Measurements from ENCODE around the gene EPS8L1.
"Not testable (repeated sequence)": the region's sequence is repeated elsewhere in the genome, so short reads cannot be mapped to it uniquely, and the experiment has no call there.

The EPS8L1 gene

DNA sequence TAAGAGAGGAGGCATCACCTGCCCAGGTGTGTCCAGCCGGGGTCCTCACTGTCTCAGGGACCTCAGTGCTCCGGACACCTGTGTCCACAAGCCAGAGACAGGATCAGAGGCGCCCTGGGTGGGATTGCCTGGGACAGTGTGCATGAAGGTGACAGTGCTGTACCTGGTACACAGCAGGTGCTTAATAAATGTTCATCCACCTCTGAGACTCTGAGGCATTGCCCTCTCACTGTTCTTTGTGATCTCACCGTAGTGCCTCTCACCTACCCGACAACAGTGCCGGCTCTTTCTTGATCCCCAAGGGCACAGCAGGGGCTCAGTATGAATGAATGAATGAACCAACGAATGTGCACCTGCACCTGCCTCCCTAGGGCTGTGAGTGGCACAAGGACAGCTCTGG lies 21.9 kb upstream of the EPS8L1 start:
- no peak for DNase-seq

DNA sequence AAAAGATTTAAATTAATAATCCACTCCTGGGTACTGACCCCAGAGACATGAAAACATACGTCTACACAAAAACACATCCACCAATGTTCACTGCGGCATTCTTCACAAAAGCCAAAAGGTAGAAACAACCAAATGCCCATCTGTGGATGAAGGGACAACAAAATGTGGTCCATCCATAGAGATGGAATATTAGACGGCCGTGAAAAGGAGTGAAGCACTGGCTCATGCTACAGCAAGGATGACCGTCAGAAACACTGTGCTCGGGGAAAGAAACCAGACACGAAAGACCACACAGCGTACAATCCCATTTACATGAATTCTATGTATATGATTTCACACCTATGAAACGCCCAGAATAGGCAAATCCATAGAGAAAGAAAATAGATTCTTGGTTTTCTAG lies 18.8 kb upstream of the EPS8L1 start:
- DNase-seq = no peak

DNA sequence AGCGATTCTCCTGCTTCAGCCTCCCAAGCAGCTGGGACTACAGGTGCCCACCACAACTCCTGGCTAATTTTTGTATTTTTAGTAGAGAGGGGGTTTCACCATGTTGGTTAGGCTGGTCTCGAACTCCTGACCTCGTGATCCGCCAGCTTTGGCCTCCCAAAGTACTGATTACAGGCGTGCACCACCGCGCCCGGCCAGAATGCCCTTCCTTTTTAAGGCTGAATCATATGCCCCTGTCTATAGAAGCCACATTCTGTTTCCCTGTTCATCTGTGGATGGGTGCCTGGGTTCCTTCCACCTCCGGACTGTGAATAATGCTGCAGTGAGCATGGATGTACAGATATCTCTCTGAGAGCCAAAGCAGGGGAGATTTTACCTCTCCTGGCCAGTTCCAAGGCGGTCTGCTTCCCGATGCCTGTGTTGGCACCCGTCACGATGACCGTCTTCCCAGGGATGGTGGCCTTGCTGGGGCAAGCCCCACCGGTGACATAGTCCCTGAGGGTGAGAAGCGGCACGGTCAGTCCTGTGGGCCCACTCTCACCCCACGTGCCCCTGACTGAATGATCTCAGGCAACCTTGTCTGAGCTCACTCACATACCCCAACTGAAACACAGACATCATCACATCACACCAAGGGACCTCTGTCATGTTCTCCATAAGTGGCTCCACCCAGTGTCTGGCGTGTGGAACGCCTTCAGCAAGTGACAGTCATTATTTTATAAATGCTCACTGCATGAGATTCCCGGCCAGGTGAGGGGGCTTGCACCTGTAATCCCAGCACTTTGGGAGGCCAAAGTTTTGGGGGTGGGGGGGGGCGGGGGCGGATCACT lies 16.7 kb upstream of the EPS8L1 start:
- no peak for DNase-seq

DNA sequence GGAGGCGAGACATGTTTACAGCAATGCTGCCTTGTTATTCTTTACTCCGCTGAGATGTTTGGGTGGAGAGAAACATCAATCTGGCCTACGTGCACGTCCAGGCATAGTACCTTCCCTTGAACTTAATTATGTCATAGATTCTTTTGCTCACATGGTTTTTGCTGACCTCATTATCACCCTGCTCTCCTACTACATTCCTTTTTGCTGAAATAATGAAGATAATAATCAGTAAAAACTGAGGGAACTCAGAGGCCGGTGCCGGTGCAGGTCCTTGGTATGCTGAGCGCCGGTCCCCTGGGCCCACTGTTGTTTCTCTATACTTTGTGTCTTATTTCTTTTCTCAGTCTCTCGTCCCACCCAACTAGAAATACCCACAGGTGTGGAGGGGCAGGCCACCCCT lies 15.4 kb upstream of the EPS8L1 start:
- not testable (repeated sequence) for DNase-seq

DNA sequence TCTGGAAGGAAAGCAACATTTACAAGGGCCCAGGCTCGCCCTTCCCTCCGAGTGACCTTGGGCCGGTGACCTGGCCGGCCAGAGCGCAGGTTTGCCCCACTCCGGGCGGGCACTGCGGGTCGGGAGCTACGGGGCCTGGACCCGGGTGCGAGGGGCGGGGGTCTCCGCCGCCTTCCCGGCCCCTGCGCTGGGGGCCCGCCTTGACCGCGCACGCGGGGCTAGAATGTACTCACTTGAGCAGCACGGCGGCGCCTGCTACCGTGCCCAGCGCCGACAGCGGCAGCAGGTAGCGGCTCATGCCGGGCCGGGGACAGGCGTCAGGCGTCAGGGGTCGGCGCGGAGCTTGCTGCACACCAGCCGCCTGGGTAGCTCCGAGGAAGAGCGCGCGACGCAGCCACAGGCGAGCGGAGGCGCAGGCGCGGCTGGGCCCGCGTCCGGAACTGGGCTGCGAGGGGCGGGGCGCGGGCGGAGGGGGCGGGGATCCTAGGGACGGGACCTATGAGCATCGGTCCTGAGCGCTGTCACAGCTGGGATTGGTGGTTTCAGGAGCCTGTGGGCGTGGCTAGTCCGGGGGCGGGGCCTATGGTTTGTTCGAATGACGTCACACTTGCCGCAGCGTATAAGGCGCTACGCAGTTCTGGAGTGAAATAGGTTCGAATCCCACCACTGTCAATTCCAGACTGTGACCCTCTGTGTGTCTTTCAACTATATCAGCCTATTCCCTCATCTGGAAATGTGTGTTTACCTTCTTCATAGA lies 12.8 kb upstream of the EPS8L1 start, which contains the start of gene RDH13:
Gene RDH13, minus strand, starts transcription at position 414 of the 757 bp plus-strand sequence. Its CDS starts 116 bp downstream, at position 298.
- DNase-seq = peak; percentile 98

DNA sequence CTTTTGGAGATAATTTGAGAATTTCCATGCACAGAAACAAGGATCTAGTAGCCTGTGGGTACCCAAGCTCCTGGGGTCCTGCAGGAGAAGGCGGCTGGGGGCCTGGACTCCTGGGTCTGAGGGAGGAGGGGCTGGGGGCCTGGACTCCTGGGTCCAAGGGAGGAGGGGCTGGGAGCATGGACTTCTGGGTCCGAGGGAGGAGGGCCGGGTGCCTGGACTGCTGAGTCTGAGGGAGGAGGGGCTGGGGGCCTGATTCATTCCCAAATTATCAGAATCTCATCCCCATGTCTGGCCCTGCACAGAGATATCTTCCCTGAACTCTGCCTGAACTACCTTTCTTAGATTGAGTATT lies 12.2 kb upstream of the EPS8L1 start:
- no peak for DNase-seq

DNA sequence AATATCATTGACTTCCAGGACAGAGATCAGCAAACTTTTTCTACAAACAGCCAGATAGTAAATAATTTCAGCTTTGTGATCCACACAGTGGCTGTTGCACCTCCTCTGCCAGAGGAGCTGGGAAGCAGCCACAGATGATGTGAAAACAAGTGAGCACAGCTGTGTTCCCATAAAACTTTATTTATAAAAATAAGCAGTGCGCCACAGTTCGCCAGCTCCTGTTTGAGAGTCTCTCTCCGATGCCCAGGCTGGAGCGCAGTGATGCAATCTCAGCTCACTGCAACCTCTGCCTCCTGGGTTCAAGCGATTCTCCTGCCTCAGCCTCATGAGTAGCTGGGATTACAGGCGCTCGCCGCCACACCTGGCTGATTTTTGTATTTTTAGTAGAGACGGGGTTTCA lies 10.2 kb upstream of the EPS8L1 start:
- not testable (repeated sequence) for DNase-seq

DNA sequence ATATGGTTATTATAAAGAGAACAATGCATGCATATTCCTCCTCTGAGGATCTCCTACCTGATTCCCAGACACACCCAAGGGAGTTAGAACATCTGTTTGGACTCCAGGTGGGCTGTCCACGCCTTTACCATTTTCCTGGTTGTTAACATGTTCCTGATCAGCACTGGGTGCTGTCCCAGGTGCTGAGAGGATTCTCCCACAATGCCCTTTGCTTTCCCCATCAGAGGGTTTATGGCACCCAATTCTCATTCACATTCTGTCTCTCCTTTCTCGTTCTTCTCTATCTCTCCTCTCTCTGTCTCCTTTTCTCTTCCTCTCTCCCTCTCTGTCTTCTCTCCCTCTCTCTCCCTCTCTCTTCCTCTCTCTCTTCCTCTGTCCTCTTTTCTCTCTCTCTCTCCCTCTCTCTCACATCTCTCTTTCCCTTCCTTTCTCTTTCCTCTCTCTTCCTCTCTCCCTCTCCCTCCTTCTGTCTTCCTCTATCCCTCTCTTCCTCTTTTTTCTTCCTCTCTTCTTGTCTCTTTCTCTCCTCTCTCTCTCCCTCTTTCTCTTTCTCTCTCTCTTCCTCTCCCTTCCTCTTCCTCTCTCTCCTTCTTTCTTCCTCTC lies 9.5 kb upstream of the EPS8L1 start:
- no peak for DNase-seq

DNA sequence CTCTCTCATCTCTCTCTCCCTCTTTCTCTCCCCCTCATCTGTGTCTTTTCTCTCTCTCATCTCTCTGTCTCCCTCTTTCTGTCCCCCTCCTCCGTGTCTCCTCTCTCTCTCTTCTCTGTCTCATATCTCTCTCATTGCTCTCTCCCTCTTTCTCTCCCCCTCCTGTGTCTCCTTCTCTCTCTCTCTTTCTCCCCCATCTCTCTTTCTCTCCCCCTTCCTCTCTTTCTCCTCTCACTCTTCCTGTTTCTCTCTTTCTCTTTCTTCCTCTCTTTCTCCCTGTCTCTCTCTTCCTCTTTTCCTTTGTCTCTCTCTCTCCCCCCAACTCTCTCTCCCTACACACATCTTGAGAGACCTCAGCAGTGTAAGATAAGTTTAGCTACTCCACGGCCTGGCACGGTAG lies 7.8 kb upstream of the EPS8L1 start:
- DNase-seq = no peak

DNA sequence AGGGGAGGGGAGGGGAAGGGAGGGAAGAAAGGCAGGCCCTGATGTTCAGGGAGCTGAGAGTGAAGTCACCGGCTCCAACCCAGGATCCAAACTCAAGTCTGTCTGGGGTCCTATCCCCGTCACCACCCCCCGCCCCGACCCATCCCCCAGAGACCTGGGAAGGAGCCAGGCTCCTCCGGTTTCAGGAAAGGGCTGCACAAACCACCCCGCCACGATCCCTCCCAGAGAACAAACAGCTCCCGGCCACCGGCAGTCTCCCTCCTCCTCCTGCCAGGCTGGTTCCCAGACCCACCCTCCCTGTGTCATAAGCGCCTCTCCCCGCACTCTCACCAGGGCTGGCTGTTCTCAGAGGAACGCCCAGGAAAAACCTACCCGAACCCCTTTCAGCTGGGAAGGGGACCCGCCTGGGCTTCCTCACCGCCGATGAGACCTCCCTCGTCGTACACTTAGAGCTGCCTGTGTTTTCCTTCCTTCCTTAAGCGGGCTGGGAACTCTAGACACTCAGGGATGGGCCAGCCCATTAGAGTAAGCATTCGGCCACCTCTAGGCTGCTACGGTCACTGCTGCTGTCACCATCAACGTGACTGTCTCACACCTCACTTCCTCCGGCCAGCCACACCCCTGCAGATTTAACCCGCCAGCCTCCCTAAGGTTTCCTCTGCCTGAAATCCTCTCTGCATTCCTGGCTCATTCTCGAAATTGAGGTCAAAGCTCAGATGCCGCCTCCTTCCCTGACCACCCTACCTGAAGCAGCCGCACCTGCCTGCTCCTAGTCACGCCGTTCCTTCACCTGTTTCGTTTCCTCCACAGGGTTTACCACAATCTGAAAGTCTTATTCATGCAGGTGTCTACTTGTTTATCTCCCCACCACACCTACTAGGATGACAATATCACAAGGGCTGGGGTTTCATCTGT lies 6.5 kb upstream of the EPS8L1 start:
- DNase-seq = no peak

DNA sequence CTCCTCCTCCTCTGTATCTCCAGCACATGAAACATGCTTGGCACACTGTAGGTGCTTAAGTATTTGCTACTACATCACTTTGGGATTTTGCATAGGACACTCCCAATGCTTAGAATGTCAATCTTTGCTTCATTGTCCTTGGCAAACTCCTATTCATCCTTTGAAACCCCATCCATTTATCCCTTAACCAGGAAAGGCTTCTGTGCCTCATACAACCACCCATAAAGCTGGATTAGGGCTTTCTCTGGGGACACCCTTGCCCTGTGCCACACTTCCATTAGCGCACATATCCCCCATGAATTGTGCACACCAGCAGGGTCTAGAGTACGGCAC lies 5.8 kb upstream of the EPS8L1 start:
- no peak for DNase-seq

DNA sequence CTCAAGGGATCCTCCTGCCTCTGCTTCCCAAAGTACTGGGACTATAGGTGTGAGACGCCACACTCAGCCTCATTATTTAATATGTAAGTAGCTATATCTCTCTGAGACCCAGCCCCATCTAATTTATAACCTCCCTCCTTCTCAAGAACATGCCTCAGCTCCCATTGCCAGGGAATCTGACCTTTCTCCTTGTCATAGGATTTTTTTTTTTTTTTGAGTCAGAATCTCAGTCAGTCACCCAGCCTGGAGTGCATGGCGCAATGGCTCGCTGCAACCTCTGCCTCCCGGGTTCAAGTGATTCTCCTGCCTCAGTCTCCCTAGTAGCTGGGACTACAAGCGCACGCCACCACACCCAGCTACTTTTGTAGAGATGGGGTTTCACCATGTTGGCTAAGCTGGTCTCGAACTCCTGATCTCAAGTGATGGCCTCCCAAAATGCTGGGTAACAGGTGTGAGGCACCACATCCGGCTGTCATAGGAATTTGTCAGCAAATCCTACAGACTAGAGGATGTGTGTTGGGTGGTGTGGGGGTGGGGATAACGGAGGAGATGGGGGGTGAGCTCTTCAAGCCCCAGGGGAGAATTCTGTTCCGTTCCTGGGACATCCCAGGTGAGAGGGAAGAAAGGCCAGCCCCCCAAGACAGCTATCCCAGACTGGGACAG lies 5.1 kb upstream of the EPS8L1 start:
- DNase-seq = no peak

DNA sequence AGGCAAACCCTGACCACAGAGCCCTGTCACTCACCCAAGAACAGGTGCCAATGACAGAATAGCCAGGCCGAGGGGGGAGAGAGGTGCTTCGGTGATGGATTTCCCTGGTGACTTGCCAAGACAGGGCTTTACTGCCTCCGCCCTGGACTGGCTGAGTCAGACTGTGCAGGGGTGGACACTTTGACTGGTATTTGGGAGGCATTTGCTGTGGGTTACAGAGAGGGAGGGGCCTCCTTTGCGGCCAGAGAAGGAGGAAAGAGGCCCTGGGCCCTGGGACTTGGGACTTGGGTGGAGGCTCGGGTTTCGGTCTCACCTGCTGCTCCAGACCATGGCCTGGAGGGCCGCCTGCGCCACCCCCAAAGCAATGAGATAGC lies 4.6 kb upstream of the EPS8L1 start:
- DNase-seq = no peak

DNA sequence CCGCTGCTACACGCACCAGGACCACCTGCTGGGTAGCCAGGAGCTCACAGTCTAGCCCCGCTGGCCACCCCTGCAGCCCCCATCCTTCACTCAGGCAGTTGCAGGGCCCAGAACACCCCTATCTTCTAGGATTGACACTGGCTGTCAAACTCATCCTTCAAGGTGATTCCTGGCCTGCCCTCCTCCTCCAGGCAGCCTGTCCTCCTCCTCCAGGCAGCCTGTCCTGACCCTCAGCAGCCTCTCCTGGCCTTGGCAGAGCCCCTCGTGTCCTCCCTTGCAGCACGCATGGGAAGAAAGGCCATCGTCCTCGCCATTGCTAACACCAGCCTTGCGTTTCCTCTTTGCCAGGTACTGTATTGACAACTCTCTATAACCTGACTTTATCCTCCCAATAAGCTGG lies 3.8 kb upstream of the EPS8L1 start:
- no peak for DNase-seq

DNA sequence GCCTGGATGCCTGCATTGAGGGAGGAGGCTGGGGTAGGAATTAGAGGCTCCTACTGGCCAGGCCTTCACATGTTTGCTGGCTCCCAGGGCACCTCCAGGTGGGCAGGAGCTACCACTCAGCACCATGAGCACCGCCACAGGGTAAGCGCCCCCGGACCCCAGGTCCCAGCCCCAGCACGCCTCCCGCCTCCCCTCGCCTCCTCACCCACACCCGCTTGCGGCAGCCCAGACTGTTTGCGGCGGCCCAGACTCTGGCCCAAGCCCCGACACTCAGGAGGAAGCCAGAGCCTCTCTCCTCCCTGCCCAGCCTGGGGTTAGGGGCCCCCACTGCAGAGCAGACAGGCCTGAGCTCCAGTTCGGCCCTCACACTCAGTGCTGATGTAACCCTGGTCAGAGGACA lies 652 bp downstream of the EPS8L1 start:
- no peak for DNase-seq

DNA sequence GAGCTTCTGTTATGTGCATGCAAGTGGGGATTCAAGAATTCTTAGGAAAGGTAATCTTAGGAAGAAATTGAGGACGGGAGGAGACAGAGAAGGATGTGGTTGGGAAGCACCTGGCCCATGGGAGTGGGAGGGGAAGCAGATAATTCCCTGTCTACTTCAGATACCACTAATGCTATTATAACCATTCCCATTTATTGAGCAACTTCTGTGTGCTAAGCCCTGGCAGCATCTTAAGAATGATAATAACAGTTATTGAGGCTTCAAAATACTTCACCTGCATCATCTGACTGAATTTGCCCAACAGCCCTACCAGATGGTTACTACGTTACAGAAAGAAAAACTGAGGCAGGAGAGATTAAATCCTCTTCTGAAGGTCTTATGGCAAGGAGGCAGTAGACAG lies 1.4 kb downstream of the EPS8L1 start:
- no peak for DNase-seq

DNA sequence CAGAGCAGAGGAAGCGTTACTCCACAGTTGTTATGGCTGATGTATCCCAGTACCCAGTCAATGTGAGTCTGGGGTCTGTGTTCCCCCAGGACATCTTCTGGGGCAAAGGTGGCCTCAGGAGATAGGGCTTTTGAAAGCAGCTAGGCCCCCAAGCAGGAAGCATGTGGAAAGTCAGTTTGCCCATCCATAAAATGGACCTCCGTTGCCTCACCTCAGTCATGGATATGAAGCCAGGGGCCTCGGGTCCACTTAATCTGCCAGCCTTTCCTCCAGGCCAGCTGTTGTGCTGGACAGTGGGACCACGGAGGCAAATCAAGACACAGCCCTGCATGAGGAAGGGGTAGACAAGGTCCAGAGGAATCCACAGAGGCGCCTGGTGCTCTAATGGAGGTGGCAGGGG lies 3.3 kb downstream of the EPS8L1 start:
- no peak for DNase-seq

DNA sequence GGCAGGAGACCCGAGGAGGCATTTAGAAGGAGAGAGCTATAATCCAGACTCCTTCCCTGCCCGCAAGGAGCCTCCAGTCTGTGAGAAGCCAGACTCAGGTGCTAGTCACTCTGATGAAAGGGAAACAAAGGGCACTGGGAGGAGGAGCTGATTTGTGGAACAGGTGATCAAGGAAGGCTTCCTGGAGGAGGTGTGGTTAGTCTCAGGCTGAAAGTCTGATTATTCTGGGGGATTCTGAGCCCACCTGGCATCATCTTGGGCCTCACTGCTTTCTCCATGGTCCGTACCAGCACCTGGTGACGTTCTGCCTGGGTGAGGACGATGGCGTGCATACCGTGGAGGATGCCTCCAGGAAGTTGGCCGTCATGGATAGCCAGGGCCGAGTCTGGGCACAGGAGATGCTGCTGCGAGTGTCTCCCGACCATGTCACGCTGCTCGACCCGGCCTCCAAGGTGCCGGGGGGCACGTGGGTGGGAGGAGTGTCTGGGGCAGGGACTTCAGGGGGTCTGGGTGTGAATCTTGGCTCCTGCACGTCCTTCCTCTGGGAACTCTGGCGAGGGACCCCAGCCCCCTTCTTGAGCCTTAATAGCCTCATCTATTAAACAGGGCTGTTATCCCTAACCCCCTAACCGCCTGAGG lies 3.9 kb downstream of the EPS8L1 start:
- no peak for DNase-seq

DNA sequence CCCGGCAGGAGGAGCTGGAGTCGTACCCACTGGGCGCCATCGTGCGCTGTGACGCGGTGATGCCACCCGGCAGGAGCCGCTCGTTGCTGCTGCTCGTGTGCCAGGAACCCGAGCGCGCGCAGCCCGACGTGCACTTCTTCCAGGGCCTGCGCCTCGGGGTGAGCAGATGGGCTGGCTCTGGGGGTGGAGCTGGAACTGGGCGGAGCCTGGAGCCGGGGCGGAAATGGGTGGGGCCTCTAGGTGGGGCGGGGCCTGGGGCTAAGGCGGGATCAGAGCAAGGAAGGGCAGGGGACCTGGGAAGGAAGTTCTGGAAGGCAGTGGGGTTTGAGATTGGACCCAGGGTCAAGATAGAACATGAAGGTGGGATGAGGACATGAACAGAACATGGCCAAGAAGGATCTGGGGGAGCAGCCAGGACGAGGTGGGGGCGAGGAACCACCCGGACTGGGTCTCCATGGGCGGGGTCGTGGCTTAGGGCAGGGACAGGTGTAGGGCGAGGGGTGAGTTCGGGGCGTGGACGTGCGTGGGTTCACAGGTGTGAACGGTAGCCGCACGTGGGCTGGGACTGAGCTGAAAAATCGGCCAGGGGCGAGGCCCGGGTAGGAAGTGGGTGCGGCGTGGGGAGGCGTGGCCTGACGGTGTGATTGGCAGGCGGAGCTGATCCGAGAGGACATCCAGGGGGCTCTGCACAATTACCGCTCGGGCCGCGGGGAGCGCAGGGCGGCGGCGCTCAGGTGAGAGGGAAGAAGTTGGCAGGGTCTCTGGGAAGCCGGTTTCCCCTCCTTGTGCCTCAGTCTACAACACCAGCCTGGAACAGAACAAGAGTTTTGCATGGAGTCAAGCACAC lies 4.7 kb downstream of the EPS8L1 start:
- peak; percentile 80 for DNase-seq

DNA sequence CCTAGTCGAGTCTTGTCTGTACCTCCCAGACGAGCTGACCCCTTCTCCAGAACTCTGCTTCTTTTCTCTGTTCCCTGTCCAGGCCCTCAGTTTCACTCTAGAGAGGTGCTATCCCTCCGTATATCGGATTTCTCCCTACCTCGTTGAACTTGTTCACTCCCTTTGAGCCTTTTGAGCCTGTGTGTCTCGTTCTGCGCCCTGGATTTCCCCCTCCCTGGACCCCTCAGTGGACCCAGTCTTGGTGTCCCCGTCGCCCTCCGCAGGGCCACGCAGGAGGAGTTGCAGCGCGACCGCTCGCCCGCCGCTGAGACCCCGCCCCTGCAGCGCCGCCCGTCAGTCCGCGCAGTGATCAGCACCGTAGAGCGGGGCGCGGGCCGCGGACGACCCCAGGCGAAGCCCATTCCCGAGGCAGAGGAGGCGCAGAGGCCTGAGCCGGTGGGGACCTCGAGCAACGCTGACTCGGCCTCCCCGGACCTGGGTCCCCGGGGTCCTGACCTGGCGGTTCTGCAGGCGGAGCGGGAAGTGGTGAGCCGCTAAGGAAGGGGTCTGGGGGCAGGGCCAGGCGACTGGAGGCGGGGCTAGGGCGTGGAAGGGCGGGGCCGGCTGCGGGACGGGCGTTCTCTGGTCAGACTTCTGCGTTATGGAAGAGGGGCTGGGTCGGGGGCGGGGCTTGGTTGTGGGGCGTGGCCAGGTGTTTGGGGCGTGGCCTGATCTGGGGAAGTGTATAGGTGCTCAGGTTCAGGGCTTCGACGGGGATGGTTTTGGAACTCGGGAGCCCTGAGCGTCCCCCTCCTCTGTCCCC lies 5.5 kb downstream of the EPS8L1 start:
- DNase-seq = peak; percentile 92

DNA sequence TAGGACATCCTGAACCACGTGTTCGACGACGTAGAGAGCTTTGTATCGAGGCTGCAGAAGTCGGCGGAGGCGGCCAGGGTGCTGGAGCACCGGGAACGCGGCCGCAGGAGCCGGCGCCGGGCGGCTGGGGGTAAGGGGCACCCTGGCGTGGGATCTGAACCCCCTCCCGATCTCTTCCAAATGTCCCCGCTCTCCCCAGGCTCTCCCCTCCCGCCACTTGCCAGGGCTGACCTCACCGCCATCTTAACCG lies 6.0 kb downstream of the EPS8L1 start:
- DNase-seq = no peak
